Liver (tissue), 9 donors: ENCODE results near the gene CFI. TPM values are rescaled to one million over a fixed set of nuclear protein-coding genes. Genes with fewer than 3 reads are reported as not detected.

Experiments used
- DNase-seq: peaks from one replicate; pipeline ENCODE4 v3.0.0-alpha.2; 2017; ENCODE audit warnings: low spot score
- H3K27ac ChIP-seq, 2 donors: one replicate each; pipeline ENCODE4 v1.7.0; 2013; ENCODE audit warnings: inconsistent platforms in 2 of 2, low read length in 2 of 2, control low read depth in 1 of 2, low read depth in 1 of 2, mild to moderate bottlenecking in 1 of 2
- H3K27me3 ChIP-seq, 4 donors: one replicate each; pipeline versions ENCODE4 v1.6.1 to v1.7.0; 2013; ENCODE audit warnings: low read length in 3 of 4, inconsistent platforms in 1 of 4, mild to moderate bottlenecking in 1 of 4, moderate library complexity in 1 of 4; ENCODE audit not compliant: control insufficient read depth in 4 of 4, insufficient read depth in 4 of 4
- H3K36me3 ChIP-seq, 4 donors: one replicate each; pipeline versions ENCODE4 v1.6.1 to v1.7.0; 2013; ENCODE audit warnings: low read length in 3 of 4, mild to moderate bottlenecking in 3 of 4, low read depth in 1 of 4, moderate library complexity in 1 of 4; ENCODE audit not compliant: control insufficient read depth in 4 of 4, insufficient read depth in 3 of 4
- H3K4me1 ChIP-seq, 4 donors: one replicate each; pipeline versions ENCODE4 v1.6.1 to v1.7.0; 2013; ENCODE audit warnings: low read length in 3 of 4, mild to moderate bottlenecking in 3 of 4, moderate library complexity in 1 of 4; ENCODE audit not compliant: control insufficient read depth in 4 of 4, insufficient read depth in 4 of 4
- H3K4me3 ChIP-seq, 3 donors: one replicate each; pipeline versions ENCODE4 v1.6.1 to v1.7.0; 2013; ENCODE audit warnings: low read length in 3 of 3, control low read depth in 1 of 3, low read depth in 1 of 3, mild to moderate bottlenecking in 1 of 3
- H3K9ac ChIP-seq, 2 donors: one replicate each; pipeline ENCODE4 v1.7.0; 2013; ENCODE audit warnings: low read length in 2 of 2, mild to moderate bottlenecking in 2 of 2, moderate library complexity in 2 of 2, control low read depth in 1 of 2, low read depth in 1 of 2
- H3K9me3 ChIP-seq, 4 donors: one replicate each; pipeline versions ENCODE4 v1.6.1 to v1.7.0; 2013; ENCODE audit warnings: low read length in 3 of 4; ENCODE audit not compliant: control insufficient read depth in 4 of 4
- EGR1 ChIP-seq, 2 donors: IDR thresholded peaks; 2 replicates each; pipeline ENCODE4 v1.6.1; 2016 to 2018; ENCODE audit warnings: antibody characterized with exemption in 2 of 2, low read depth in 2 of 2
- FOXA1 ChIP-seq: IDR thresholded peaks from 2 replicates; pipeline ENCODE4 v1.6.1; 2016; ENCODE audit warnings: antibody characterized with exemption
- FOXA2 ChIP-seq: IDR thresholded peaks from 2 replicates; pipeline ENCODE4 v1.6.1; 2016; ENCODE audit warnings: antibody characterized with exemption
- GABPA ChIP-seq, 2 donors: IDR thresholded peaks in 1 of 2; conservative IDR thresholded peaks in 1 of 2; 2 replicates each; pipeline ENCODE4 v1.6.1; 2016; ENCODE audit warnings: antibody characterized with exemption in 2 of 2, mild to moderate bottlenecking in 1 of 2, moderate library complexity in 1 of 2
- HNF4A ChIP-seq, 2 donors: conservative IDR thresholded peaks; 2 replicates each; pipeline ENCODE4 v1.6.1; 2016; ENCODE audit warnings: antibody characterized with exemption in 2 of 2, mild to moderate bottlenecking in 2 of 2
- HNF4G ChIP-seq: IDR thresholded peaks from 2 replicates; pipeline ENCODE4 v1.6.1; 2016; ENCODE audit warnings: antibody characterized with exemption
- JUND ChIP-seq, 2 donors: IDR thresholded peaks; 2 replicates each; pipeline ENCODE4 v1.6.1; 2016; ENCODE audit warnings: antibody characterized with exemption in 2 of 2
- NR2F2 ChIP-seq: IDR thresholded peaks from 2 replicates; pipeline ENCODE4 v1.6.1; 2016; ENCODE audit warnings: antibody characterized with exemption
- RAD21 ChIP-seq, 2 donors: IDR thresholded peaks; 2 replicates each; pipeline ENCODE4 v1.6.1; 2016; ENCODE audit warnings: antibody characterized with exemption in 2 of 2, mild to moderate bottlenecking in 2 of 2
- RXRA ChIP-seq, 2 donors: IDR thresholded peaks; 2 replicates each; pipeline ENCODE4 v1.6.1; 2017 to 2018; ENCODE audit warnings: antibody characterized with exemption in 2 of 2, mild to moderate bottlenecking in 1 of 2
- SP1 ChIP-seq: IDR thresholded peaks from 2 replicates; pipeline ENCODE4 v1.6.1; 2018; ENCODE audit warnings: antibody characterized with exemption, mild to moderate bottlenecking
- TAF1 ChIP-seq: conservative IDR thresholded peaks from 2 replicates; pipeline ENCODE4 v1.6.1; 2016; ENCODE audit warnings: antibody characterized with exemption, mild to moderate bottlenecking
- YY1 ChIP-seq: IDR thresholded peaks from 2 replicates; pipeline ENCODE4 v1.6.1; 2016; ENCODE audit warnings: antibody characterized with exemption, mild to moderate bottlenecking
- WGBS: extraction: QIAGEN DNeasy Blood & Tissue Kit; methylation state at CpG from one replicate; pipeline ENCODE4 v1.1.7; 2013; 5-methylcytosine and 5-hydroxymethylcytosine counted together
- polyA plus RNA-seq, 2 donors: library from polyadenylated mRNA; stranded (reverse) in 1 of 2; unstranded in 1 of 2; fragments of 200-250 nt in 1 of 2; fragments of >200 nt in 1 of 2; fragmentation: Nextera tagmentation in 1 of 2; extraction: Ambion mirVana in 1 of 2; gene quantifications; one replicate each; pipeline versions ENCODE4 v1.2.1 to v1.2.3, GENCODE V29; 2013 to 2015
- total RNA-seq, 2 donors: library from RNA; depleted of rRNA; stranded (reverse); fragments of >200 nt; gene quantifications; one replicate each; pipeline ENCODE4 v1.2.3, GENCODE V29; 2014
- TF ChIP-seq, protein P1 (sequence below): IDR thresholded peaks from 2 replicates; pipeline ENCODE4 v1.6.1; 2016; ENCODE audit warnings: antibody characterized with exemption
- TF ChIP-seq, protein P2 (sequence below): fragments of 150-350 bp; IDR thresholded peaks from 2 replicates; pipeline ENCODE4 v1.5.1; 2017; ENCODE audit warnings: improper control_type of control experiment, low read depth, low read length; ENCODE audit not compliant: missing input control
- TF ChIP-seq, protein P3 (sequence below): IDR thresholded peaks from 2 replicates; pipeline ENCODE4 v1.6.1; 2016; ENCODE audit warnings: antibody characterized with exemption, mild to moderate bottlenecking
- donor health status: healthy.
- donor health status: healthy.
- donor health status: healthy.
- donor health status: healthy.
- donor health status: healthy.

Gene CFI
- total and polyA plus RNA-seq, 4 donors: 232 to 598 (median 500) TPM

DNA sequence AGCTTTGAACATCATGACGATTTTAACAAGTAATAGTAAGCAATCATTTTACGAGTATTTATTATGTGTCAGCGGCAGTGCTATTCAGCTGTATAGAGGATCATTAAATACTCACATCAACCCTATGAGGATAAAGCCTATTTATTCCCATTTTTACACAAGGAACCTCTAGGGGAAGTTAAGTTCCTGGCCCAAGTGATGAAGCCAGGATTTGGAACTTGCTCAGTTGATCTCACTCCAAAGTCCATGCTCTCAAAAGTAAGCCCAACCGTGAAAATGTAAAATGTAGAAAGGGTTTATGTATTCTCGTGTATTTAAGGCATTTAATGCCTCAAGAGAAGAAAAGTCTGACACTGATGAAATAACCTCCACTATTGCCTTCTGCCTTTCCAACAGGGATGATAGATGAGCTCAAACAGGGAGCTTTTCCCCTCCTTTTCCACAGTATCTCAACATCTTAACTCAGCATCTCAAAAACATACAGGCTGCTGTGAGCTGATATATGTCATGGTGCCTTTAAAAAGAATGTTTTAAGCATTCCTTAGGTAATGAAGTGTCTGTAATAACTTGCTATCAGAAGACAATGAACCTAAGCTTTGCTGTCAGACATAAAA, 36.9 kb downstream of the CFI start:
- WGBS: 72% methylated on average over 5 of the region's 5 CpGs

DNA sequence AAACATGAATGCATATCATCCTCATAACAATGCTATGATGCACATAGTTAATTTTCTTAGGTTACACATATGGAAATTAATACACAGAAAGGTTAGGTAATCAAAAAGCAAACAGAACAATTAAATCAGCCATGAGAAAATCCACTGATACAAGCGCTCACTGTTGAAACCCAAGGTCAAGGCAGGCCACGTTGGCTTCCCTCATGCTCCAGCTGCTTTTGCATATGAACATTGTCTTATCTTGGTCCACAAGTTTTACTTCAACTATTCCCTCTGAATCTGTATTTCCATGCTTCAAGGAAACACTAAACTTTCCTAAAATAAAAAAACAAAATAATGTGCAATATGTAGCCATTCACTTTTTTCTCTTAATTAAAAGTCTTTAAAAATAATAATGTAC, 37.4 kb downstream of the CFI start:
- H3K9me3 ChIP-seq: no peaks in the 10 kb centered on the region
- no peak overlapping the region for H3K4me3 ChIP-seq
- H3K27me3 ChIP-seq: no peaks in the 10 kb centered on the region
- no peak overlapping the region for H3K9ac ChIP-seq
- H3K4me1 ChIP-seq: peaks cover 0 to 9% (median 0%) of the 10 kb centered on the region in 4 donors
- TF ChIP-seq NR2F2: no peak
- TF ChIP-seq TAF1: no peak
- TF ChIP-seq, protein P1, sequence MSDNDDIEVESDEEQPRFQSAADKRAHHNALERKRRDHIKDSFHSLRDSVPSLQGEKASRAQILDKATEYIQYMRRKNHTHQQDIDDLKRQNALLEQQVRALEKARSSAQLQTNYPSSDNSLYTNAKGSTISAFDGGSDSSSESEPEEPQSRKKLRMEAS: no peak
- no peak for TF ChIP-seq GABPA (IDR thresholded peaks at IDR 0.05 in 1 of 2, conservative IDR thresholded peaks at IDR 0.05 in 1 of 2)
- no peak for TF ChIP-seq HNF4A (conservative IDR thresholded peaks at IDR 0.05)
- TF ChIP-seq, protein P2, sequence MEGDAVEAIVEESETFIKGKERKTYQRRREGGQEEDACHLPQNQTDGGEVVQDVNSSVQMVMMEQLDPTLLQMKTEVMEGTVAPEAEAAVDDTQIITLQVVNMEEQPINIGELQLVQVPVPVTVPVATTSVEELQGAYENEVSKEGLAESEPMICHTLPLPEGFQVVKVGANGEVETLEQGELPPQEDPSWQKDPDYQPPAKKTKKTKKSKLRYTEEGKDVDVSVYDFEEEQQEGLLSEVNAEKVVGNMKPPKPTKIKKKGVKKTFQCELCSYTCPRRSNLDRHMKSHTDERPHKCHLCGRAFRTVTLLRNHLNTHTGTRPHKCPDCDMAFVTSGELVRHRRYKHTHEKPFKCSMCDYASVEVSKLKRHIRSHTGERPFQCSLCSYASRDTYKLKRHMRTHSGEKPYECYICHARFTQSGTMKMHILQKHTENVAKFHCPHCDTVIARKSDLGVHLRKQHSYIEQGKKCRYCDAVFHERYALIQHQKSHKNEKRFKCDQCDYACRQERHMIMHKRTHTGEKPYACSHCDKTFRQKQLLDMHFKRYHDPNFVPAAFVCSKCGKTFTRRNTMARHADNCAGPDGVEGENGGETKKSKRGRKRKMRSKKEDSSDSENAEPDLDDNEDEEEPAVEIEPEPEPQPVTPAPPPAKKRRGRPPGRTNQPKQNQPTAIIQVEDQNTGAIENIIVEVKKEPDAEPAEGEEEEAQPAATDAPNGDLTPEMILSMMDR: no peak
- no peak for TF ChIP-seq RAD21 (IDR thresholded peaks at IDR 0.05)
- TF ChIP-seq HNF4G: no peak
- TF ChIP-seq YY1: no peak
- TF ChIP-seq FOXA1: no peak
- TF ChIP-seq, protein P3, sequence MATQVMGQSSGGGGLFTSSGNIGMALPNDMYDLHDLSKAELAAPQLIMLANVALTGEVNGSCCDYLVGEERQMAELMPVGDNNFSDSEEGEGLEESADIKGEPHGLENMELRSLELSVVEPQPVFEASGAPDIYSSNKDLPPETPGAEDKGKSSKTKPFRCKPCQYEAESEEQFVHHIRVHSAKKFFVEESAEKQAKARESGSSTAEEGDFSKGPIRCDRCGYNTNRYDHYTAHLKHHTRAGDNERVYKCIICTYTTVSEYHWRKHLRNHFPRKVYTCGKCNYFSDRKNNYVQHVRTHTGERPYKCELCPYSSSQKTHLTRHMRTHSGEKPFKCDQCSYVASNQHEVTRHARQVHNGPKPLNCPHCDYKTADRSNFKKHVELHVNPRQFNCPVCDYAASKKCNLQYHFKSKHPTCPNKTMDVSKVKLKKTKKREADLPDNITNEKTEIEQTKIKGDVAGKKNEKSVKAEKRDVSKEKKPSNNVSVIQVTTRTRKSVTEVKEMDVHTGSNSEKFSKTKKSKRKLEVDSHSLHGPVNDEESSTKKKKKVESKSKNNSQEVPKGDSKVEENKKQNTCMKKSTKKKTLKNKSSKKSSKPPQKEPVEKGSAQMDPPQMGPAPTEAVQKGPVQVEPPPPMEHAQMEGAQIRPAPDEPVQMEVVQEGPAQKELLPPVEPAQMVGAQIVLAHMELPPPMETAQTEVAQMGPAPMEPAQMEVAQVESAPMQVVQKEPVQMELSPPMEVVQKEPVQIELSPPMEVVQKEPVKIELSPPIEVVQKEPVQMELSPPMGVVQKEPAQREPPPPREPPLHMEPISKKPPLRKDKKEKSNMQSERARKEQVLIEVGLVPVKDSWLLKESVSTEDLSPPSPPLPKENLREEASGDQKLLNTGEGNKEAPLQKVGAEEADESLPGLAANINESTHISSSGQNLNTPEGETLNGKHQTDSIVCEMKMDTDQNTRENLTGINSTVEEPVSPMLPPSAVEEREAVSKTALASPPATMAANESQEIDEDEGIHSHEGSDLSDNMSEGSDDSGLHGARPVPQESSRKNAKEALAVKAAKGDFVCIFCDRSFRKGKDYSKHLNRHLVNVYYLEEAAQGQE: no peak
- no peak for TF ChIP-seq EGR1 (IDR thresholded peaks at IDR 0.05; ENCODE audit: low read depth in 2 of 2)
- no peak for TF ChIP-seq SP1
- TF ChIP-seq JUND (IDR thresholded peaks at IDR 0.05): no peak
- TF ChIP-seq RXRA (IDR thresholded peaks at IDR 0.05): no peak
- 22% methylated on average over 2 of the region's 2 CpGs for WGBS
- H3K36me3 ChIP-seq: peaks cover 6 to 32% (median 19%) of the 10 kb centered on the region in 4 donors
- no peak for DNase-seq
- no peak overlapping the region for H3K27ac ChIP-seq

More for the DNA sequence above, 36.9 kb downstream of the CFI start:
- Histone ChIP-seq H3K9me3 (no peaks in the 10 kb centered on the region), H3K4me1 (peaks cover 0 to 9% (median 0%) of the 10 kb centered on the region in 4 donors), H3K27me3 (no peaks in the 10 kb centered on the region), H3K9ac (no peak overlapping the region), H3K4me3 (no peak overlapping the region), H3K36me3 (peaks cover 6 to 34% (median 18%) of the 10 kb centered on the region in 4 donors), H3K27ac (no peak overlapping the region)
- DNase-seq: no peak
- TF ChIP-seq FOXA2: no peak
- TF ChIP-seq HNF4A (conservative IDR thresholded peaks at IDR 0.05): peak; percentile 54 to 72
